HL-60/S4 treated with phorbol 12-myristate 13-acetate at 8.2 ng/mL for 4 days and 3 days (cell line): Measurements from ENCODE around the gene TRAP1.
"Not testable (repeated sequence)": the region's sequence is repeated elsewhere in the genome, so short reads cannot be mapped to it uniquely, and the experiment has no call there.

Experiments used
- in situ Hi-C: fragments of 300-500 bp; cut with MboI; formaldehyde crosslinking; loops from 2 replicates; pipeline ENCODE4 v1.15.0; 2022; ENCODE audit warnings: low sequenced_read_pairs

TRAP1 gene

DNA sequence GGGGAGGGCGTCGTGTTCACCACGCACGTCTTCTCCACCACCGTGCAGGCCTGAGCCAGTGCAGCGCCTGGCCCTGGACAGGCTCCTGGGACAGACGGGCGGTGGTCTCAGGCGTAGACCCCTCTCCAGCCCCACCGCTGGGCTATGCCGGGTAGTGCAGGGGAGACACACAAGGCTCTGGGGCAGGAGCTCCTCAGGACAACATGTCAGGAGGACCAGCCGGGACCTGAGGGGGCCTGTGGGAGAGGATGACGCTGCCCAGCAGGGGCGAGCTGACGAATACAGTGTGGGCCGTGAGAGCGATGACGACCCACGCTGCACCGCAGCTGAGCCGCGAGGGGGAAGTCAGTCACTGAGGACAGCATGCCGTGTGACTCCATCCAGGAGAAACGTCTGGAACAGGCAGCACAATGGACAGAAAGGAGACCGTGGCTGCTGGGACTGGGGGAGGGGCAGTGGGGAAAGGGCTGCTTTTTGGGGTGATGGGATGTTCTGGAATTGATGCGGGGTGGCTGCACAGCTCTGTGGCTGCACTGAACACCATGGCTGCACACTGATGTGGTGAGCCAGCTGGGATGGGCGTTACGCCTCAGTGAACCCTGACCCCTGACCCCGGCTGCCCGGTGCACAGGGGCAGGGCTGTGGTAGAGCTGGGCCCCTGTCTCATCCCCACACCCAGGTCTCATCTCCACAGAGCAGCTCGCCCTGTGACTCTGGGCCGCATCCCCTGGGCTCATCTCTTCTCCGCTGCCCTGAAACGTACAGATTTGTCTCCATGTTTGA lies 42.6 kb downstream of the TRAP1 start:
- in situ Hi-C loops, result no loop called here

DNA sequence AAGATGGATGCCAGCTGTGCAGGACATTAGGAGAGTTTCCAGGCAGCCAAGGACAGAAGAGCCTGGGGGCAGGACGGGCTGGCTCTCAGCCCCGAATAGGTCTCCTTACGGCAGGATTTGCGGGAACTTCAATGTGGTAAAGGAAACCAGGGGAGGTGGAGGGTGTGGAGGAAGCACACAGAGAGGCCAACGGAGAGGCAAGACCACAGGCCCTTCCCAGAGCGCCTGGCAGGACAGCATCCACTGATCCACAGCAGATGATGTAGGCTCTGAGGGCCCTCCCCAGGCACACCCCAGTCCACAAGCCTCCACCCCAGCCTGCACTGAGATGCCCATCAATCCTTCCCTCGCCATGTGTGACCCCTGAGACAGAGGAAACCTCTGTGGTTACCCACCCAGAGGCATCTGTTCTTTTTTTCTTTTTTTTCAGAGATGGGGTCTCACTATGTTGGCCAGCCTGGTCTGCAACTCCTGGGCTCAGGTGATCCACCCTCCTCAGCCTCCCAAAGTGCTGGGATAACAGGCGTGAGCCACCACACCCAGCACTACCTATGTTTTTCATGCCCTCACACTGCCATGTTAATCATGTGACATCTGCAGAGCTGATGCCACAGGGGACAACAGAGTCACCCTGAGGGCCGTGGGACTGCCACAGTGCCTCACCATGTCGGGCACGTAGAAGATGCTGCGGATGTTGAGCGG lies 43.5 kb downstream of the TRAP1 start:
- in situ Hi-C loops, result no loop called here

DNA sequence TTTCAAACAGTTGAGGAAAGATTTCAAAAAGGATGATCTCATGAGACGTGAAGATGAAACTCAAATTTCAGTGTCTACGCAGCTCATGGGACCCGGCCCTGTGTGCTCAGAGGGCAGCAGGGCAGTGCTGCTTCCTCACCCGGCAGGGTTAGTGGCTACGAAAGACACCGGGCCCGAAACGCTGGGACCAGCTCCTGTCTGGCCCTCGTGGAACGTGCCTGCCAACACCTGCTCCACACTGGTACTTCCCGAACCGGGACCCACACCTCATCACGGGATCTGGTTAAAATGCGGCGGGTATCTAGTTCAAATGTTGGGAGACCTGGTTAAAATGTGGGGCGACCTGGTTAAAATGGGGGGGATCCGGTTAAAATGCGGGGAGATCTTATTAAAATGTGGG lies 44.1 kb downstream of the TRAP1 start:
- in situ Hi-C loops, result no loop called here

DNA sequence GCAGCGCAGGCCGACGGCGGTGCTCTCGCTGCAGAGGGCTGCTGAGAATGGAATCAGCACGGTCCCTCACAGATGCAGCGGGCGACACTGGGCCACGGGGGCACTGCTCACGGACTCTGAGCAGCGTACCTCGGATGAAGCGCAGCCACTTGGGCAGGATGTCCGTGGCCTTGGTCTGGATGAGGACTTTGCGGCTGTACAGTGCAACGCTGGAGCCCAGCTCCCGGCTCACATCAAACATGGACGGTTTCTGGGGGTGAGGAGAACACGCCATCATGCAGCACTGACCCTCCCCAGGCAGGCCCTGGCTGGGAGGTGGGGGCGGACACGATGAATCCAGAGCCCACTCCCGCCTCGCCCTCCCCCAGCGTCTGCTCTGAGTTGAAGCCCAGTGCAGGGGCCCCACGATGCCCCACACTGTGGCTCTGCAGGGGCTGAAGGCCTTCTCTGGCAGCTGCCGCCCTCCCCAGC lies 44.7 kb downstream of the TRAP1 start:
- in situ Hi-C loops, result no loop called here

DNA sequence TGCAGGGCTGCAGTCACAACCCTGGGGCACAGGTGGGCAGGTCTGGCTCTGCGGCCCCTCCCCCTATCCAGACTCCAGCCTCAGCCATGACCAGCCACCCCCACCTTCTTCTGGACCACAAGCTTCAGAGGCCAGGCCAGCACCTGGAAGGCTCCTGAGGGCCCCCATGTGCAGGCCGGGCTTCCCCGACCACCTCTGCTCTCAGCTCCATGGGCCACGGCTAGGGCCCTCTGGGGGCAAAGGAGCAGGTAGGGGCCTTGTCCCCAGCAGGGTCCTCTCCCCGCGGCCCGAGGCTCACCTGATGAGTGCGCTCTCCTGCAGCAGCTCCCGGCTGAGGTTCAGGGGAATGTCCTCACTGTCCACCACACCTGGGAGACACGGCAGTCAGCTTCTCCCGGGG lies 45.9 kb downstream of the TRAP1 start:
- in situ Hi-C loops, result no loop called here

DNA sequence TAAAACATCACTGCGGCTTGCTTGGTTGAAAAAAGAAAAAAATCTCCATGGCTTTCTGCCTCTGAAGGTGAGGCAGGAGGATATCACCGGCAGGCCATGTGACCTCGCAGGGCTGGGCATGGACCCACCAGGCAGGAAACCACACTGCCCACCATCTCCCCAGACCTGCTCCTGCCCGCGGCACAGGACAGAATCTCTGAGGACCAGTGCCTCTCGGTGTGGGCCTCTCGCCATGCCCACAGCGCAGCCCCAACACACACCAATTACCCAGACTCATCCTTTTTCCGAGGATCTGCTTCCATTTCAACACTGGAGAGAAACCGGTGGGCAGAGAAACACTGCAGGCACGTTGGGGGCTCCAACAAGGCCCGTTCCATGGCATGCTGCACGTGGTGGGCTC lies 46.6 kb downstream of the TRAP1 start:
- in situ Hi-C loops, result no loop called here

DNA sequence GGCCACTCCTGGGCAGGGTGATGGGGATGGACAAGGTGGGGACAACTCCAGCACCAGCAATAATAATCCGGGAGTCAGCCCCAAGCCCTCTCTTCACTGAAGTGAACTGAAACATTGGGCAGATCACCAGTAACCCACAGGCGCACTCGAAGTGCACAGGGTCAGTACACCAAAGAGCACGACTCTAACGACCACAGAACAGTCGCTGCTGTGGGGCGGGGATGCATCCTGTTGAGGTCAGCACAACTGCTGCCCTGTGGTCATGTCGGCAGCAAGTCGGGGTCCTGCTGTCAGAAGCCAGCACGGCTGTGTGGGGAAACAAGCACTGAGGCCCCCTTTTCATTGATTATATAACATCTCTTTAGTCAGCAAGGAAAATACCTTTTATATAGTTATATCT lies 48.2 kb downstream of the TRAP1 start:
- in situ Hi-C loops, result no loop called here

DNA sequence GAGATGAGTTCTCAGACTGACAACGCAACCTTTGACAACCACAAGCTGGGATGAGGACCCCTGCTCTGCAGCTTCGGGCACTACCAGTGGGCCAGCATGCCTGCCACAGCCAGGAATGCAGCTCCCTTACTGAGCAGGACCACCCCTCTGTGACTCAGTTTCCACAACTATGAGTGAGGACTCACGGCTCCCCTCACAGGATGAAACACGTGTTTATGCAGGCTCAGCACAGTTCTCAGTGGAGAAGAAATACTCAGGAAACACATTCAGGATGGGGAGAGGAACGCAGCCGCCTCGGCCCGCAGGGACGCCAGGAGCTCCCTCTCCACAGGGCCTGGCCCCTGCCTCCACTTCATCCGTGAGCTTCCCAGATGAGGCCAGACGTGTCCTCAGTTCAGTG lies 48.7 kb downstream of the TRAP1 start:
- in situ Hi-C loops, result no loop called here

DNA sequence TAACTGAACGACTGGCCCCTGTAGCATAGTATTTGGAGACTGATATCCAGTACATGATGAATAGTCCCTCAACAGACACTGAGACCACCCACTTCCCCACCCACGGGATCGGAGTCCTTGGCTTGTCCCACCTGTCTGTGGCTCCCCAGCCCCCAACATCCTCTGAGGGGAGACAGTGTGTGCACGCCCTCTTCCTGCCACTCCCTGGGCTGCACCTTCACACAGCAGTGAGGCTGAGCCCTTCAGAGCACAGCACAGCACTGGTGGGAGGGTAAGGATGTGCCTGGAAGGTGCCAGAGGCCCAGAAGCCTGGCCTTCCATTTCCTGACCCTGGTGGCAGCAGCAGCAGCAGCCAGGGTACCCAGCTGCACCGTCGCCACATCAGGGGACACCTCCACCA lies 51.8 kb downstream of the TRAP1 start:
- in situ Hi-C loops, result no loop called here

DNA sequence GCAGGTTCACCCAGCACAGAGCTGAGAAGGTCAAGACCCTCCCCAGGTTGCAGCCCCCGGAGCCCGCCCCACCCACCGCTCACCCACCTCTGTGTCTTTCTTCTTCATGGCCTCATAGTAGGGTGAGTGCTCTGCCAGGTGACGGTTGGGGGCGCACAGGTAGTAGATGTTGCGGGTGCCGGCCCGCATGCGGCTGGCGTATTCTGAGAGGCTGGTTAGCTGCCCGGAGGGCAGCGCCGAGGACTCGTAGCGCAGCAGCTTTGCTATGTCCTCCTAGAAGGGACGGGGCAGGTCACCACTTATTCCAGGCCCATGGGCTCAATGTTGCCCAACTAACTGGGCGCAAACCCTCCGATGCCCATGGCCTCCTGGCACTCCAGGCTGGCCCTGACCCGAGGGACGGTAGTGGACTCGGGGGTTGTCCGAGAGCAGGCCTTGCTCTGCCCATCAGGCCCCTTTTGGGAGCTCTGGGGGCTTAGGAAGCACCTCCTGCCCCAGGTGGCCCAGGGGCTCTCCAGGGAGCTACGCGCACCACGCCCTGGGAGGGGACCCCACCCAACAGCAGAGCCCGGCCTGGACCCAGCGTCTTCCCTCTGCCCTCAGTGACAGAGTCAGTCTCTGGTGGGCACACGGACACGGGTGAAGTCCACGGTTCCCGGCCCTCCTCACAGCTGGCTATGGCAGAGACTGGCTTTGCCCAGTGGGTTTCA lies 53.0 kb downstream of the TRAP1 start:
- in situ Hi-C loops, result no loop called here

DNA sequence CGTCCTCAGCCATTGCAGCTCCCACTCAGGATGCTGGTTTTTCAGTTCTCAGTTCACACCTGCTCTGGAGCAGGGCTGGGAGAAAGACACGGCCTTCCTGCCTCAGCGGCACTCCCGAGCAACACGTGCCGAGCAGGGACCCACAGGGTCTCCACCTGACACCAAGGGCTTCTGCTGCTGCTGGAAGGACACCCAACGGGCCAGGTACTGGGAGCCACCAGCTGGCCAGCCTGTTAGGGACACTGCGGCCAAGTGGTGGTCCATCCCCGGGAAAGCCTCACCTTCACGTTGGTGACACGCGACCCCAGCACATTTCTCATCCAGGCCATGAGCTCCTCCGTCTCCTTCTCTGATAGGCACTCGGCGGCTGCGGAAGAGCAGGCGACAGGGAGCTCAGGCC lies 54.7 kb downstream of the TRAP1 start:
- in situ Hi-C loops, result no loop called here

DNA sequence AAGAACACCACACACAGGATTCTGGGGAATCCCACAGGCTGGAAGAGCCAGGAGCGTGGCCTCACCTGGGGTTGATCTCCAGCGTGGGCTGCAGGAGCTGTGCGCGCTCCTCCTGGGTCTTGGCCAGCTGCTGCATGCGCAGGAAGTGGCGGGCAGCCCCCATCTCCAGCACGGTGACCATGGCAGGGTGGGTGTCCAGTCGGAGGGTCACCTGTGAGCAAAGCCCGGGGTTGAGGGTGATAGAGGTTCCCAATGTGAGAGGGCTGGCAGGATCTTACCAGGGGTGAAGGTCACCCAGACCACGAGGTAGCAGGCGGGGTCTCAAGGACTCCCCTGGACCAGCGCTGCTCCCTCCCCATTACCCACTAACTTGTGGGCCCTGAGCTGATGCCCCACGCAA lies 55.4 kb downstream of the TRAP1 start:
- in situ Hi-C loops, result no loop called here

DNA sequence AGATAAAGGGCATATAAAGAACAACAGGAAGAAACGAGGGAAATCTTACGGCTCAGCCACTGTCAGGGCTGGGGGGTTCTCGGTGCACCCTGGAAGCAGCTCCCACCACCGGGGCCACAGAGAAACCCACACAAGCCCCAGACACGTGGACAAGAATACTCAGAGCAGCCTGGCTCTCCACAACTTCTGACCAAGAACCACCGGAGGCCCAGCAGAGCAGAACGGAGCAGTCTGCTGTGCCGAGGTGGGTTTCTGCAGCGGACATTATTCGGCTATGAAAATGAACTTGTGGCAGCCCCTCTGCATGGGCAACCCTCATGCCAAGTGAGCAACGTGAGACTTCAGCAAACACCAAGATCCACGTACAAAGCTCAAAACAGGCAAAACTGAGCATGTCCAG lies 56.0 kb downstream of the TRAP1 start:
- in situ Hi-C loops, result no loop called here

DNA sequence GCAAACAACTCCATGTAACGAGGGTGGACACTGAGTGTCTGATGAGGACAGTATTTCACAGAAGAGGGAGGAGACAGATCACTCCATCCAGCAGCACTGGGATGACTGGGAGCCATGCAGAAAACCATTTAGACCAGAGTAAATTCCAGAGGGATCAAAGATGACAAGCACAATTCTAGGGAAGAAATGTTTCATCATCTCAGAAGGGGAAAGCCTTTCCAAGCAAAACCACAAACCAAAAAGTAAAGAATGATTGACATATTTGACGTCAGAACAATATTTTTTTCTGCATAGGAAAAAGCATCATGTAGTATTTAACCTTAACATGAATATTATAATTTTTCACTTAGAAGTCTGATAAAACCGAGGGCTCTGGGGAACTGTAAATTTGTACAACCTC lies 58.1 kb downstream of the TRAP1 start:
- in situ Hi-C loops, result no loop called here

DNA sequence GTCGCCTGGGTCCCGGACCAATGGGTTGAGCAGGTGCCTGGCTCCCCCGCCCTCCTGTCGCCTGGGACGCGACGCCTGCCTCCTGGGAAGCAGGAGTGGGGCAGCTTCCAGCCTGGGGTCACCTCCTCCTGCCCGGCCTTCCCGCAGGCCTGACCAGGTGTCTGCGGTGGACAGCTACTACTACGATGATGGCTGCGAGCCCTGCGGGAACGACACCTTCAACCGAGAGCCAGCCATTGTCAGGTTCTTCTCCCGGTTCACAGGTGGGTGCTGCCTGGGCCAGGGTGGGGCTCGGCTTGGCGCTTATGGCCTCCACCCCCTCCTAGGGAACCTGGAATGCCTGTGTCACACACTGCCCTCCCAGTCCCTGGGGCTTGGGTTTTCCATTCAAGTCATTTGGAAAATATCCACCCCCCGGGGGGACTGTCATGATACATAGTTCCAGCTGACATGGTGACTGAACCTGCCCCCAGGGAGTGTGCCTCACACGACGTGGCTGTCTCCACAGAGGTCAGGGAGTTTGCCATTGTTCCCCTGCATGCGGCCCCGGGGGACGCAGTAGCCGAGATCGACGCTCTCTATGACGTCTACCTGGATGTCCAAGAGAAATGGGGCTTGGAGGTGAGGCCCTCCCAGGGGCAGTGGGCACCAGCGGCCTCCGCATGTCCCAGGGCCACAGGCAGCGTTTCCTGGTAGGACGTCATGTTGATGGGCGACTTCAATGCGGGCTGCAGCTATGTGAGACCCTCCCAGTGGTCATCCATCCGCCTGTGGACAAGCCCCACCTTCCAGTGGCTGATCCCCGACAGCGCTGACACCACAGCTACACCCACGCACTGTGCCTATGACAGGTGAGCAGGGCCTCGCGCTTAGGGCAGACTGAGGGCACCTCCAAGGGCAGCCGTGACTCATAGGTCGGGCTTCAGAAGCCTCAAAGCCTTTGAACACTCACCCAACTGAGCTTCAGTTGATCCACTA lies 60.5 kb downstream of the TRAP1 start:
- in situ Hi-C loops, result no loop called here

DNA sequence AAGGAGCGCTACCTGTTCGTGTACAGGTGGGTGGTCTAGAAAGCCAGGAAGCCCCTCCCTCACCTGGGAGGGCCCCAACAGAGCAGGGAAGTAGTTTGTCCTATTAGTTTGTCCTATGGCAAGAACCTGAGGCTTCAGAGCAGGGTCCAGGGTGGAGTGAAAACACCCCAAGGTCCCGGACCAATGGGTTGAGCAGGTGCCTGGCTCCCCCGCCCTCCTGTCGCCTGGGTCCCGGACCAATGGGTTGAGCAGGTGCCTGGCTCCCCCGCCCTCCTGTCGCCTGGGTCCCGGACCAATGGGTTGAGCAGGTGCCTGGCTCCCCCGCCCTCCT lies 61.2 kb downstream of the TRAP1 start:
- in situ Hi-C loops, result not testable (repeated sequence)

DNA sequence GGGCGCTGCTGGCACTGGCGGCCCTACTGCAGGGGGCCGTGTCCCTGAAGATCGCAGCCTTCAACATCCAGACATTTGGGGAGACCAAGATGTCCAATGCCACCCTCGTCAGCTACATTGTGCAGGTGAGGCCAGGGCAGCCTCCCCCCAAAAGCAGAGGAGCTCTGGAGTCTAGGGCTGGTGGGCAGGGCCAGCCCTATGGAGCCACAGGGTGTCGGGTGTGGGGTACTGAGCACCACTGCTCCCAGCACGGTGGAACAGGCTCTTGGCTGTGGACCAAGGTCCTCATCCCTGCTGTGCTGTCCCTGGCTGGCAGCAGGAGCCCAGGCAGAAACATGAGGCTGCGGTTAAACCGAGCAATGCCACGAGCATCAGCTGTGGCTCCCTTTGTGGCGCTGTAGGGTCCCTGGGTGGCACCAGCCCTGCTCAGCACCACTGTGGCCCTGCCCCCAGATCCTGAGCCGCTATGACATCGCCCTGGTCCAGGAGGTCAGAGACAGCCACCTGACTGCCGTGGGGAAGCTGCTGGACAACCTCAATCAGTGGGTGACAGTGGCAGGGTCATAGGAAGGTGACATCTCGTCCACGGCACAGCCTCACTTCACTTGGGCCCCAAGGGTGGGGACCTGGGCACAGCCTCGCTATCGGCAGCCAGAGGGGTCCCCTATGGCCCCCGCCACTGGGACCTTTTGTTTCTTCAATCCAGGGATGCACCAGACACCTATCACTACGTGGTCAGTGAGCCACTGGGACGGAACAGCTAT lies 61.7 kb downstream of the TRAP1 start:
- in situ Hi-C loops, result no loop called here

DNA sequence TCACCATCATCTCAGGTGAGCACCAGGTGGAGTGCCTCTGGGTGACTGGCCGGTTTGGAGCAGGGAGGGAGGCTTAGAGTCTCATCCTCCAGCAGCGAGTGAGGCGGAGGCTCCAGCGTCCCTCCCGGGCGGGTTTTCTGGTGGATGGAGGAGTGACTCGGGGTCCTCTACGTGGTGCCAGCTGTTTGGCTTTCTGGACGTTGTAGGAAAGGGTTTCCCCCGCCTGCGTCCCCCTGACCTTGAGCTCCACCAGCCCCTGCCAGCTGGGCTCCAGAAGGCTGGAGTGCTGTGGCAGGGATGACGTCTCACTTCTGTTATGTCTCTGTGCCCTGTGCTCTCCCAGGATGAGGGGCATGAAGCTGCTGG lies 62.3 kb downstream of the TRAP1 start:
- in situ Hi-C loops, result no loop called here

DNA sequence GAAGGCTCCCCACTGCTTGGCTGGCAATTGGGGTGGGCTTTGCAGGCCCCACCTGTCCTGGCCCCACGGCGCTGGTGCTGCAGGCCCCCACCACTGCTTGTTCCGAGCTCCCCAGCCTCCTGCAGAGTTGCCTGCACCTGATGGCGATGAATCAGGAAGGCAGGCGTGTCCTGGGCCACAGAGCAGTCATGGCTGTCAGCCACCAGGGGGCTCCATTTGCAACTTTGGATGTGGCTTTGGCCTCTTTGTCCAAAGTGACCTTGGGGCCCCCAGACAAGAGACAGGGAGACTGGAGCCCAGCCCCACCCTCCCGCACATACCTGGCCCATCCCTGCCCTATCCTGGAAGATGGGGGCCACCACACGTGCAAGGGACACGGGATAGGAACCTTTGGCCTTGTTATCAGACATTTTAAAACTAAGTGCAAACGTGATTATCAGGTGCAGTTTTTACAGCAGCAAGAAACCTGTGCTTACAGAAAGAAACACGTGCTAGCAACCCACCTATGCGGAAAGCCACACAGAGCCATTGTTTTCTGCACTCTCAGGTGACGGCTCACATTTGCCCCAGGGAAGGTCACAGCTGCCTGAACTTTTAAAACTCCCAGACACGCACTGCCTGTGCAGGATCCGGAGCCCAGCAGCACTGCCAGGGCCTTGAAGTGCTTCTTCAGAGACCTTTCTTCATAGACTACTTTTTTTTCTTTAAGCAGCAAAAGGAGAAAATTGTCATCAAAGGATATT lies 62.9 kb downstream of the TRAP1 start, which contains the start of gene DNASE1:
TSS of gene DNASE1 (plus strand) at position 443 of the 743 bp plus-strand sequence. CDS start 683 bp downstream, outside the sequence.
- in situ Hi-C loops, result no loop called here
